Measurements from ENCODE around the gene NNMT. TPM values are rescaled to one million over a fixed set of nuclear protein-coding genes. Genes with fewer than 3 reads are reported as not detected.

Gene NNMT
- total RNA-seq, 3 donors from 2014 or later, result 13.1 to 112 (median 65.9) TPM

DNA sequence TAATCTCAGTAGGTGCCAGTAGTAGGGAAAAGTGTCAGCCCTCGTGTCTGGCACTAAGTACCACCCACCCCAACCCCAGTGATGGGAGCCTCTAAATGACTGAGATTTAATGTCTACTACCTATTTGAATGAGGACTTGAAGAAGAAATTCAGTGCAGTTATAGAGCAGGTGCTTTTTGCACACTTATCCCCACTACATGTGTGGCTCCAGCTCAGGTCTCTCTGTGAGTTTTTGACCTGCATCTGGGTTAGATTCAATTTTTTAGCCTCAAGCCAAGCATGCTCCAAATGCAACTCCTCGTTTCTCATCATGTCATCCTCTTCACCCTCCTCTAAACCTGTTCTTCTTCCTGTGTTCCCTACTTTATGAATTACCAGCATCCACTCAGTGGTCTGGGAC, 24.9 kb upstream of the NNMT start:
- Histone ChIP-seq H3K4me1 (ENCODE audit: low read depth) (no peaks in the 10 kb centered on the region), H3K36me3 (ENCODE audit: low read depth) (no peaks in the 10 kb centered on the region), H3K9me3 (no peaks in the 10 kb centered on the region), H3K4me3 (no peak overlapping the region)
- intact Hi-C loops (cut with DNase I, micrococcal nuclease), result no loop called here
- ATAC-seq (no peak), DNase-seq (no peak)
- TF ChIP-seq, protein P1, sequence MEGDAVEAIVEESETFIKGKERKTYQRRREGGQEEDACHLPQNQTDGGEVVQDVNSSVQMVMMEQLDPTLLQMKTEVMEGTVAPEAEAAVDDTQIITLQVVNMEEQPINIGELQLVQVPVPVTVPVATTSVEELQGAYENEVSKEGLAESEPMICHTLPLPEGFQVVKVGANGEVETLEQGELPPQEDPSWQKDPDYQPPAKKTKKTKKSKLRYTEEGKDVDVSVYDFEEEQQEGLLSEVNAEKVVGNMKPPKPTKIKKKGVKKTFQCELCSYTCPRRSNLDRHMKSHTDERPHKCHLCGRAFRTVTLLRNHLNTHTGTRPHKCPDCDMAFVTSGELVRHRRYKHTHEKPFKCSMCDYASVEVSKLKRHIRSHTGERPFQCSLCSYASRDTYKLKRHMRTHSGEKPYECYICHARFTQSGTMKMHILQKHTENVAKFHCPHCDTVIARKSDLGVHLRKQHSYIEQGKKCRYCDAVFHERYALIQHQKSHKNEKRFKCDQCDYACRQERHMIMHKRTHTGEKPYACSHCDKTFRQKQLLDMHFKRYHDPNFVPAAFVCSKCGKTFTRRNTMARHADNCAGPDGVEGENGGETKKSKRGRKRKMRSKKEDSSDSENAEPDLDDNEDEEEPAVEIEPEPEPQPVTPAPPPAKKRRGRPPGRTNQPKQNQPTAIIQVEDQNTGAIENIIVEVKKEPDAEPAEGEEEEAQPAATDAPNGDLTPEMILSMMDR (IDR thresholded peaks at IDR 0.05), result no peak

DNA sequence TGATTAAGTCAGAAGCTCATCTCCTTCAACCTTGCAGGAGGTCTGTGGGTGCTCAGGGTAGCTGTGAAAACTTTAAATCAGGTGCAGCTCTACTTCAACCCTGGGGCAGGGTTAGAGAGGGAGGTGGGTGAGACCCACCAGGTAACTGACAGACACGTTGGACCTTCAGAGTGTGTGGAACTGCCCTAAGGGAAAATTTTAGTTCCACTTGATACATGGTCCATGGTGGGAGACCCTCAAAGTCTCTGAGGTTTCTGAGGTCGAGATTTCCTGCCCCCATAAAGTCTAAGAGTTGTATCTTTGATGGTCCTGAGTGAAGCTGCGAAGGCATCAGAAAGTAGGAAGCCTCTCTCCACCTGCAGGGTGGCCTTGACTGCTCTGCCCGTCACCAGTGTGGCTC, 23.9 kb upstream of the NNMT start:
- ATAC-seq (no peak), DNase-seq (no peak)
- TF ChIP-seq, protein P1 (IDR thresholded peaks at IDR 0.05), result no peak
- H3K9me3 ChIP-seq, result no peaks in the 10 kb centered on the region
- H3K4me3 ChIP-seq, result no peak overlapping the region
- H3K36me3 ChIP-seq (ENCODE audit: low read depth), result no peaks in the 10 kb centered on the region
- H3K4me1 ChIP-seq (ENCODE audit: low read depth), result no peaks in the 10 kb centered on the region
- intact Hi-C loops (cut with DNase I, micrococcal nuclease), result no loop called here

DNA sequence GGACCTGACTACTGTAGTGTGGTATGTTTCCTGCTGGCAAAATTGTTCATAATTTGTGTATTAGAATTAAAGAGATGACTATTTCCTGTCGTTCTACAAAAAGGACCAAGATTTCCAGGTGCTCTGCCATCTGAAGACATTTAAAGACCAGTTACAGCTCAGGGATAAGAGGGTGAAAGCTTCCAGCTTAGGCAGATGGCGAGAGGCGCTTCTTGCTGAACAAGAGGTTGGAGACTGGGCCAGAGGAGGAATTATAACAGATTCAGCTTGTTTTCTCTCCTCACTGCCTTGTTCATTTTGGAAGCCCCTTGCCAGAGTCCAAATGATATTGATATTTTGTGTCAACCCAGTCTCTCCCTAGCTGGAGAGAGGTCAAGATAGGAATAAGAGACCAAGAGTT, 23.1 kb upstream of the NNMT start:
- no peaks in the 10 kb centered on the region for H3K36me3 ChIP-seq (ENCODE audit: low read depth)
- H3K4me1 ChIP-seq (ENCODE audit: low read depth), result no peaks in the 10 kb centered on the region
- TF ChIP-seq, protein P1 (IDR thresholded peaks at IDR 0.05), result no peak
- H3K9me3 ChIP-seq, result no peaks in the 10 kb centered on the region
- DNase-seq, result no peak
- no peak for ATAC-seq
- intact Hi-C loops (cut with DNase I, micrococcal nuclease), result no loop called here
- no peak overlapping the region for H3K4me3 ChIP-seq

DNA sequence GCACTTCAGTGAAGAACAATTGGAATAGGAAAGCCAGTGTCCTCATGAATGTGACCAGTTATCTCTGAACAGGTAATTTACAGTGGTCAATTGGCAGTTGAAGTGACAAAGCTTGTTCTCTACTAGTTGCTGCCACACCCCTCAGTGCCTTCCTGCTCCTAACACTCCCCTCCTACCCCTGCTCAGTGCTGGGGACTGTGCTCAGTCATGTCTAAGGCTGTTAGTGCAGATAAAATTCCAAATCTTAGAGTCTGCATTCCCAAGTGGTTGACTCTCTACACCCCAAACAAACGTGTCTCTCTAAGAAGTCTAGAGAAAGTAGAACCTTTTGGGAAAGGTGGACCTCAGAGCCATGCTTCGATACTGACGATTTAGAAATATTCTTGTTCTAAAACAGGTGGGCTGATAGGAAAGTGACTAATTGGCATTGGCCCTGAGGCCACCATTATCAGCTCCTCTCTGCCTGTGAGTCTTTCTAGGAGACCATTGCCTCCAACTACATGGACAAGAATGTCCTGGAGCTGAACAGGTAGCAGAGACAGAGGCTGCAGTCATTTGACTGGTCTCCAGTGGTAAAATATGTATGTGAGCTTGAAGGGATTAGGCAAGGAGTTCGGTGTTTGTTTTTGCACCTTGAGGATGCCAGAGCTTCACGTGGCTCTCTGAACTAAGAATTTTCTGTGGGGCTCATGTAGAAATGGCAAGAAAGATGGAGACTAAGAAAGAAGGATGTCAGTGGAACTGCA, 22.1 kb upstream of the NNMT start:
- no peak for ATAC-seq
- Histone ChIP-seq H3K4me3 (no peak overlapping the region), H3K4me1 (ENCODE audit: low read depth) (no peaks in the 10 kb centered on the region), H3K36me3 (ENCODE audit: low read depth) (no peaks in the 10 kb centered on the region), H3K9me3 (no peaks in the 10 kb centered on the region)
- TF ChIP-seq, protein P1 (IDR thresholded peaks at IDR 0.05), result no peak
- no peak for DNase-seq
- intact Hi-C loops (cut with DNase I, micrococcal nuclease), result no loop called here

DNA sequence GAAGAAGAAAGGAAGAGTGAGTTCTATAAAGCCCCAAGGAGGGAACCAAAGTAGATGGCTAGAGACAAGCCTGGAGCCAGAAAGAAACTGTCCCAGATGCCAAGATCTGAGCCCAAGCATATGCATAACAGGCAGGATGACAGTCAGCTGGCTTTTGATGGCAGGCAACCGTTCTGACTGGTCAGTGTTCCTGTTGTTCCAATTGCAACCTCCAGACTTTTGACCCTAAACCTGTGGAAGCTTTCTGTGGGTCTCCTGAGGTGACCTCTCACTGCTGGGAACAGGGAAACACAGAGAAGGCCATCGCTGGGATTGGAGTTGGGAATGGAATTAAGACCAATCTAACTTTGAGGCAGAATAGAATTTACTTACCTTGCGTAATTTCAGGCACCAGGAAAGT, 21.6 kb upstream of the NNMT start:
- ATAC-seq (no peak), DNase-seq (no peak)
- Histone ChIP-seq H3K36me3 (ENCODE audit: low read depth) (no peaks in the 10 kb centered on the region), H3K4me1 (ENCODE audit: low read depth) (no peaks in the 10 kb centered on the region), H3K4me3 (no peak overlapping the region), H3K9me3 (no peaks in the 10 kb centered on the region)
- TF ChIP-seq, protein P1 (IDR thresholded peaks at IDR 0.05), result no peak
- intact Hi-C loops (cut with DNase I, micrococcal nuclease), result no loop called here

Measured in mucosa of descending colon (tissue), 3 donors.